ENCODE results near the gene BRINP3. TPM values are rescaled to one million over a fixed set of nuclear protein-coding genes. Genes with fewer than 3 reads are reported as not detected.
A peak's percentile ranks its signal among the peaks of the same experiment; 100 is the strongest.

BRINP3 gene
- polyA plus RNA-seq, 2 of the 4 experiments (the other 2 are of a cell fraction), result not detected

DNA sequence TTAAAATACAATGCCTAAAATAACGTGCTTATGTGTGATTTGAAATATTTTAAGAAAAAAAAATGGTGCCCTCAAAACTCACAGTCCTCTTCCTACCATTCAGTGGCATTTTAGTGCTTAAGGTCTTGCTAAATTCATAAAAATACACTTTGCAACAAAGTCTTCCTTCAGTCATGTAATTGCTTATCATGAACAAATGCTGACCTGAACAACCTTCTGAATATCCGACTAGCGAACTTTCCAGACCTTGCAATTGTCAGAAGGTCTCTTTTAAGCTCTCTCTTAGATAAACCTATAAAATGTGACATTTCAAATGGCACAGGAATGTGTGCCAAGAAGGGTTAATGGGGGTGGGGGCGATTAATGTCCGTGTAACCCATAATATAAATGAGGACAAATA, 858 bp downstream of the BRINP3 start:
- Histone ChIP-seq H3K9me3 (no peaks in the 10 kb centered on the region), H3K4me3 (no peak overlapping the region), H3K4me2 (peak overlapping the region; percentile 99; the same call in 1 of the 3 replicates), H3K27ac (no peak overlapping the region), H3K4me1 (peaks cover 15% of the 10 kb centered on the region)
- CTCF ChIA-PET, result no interaction called here
- no peak for FAIRE-seq
- DNase-seq (ENCODE audit: low read depth in 1 of 2, low spot score in 1 of 2), result no peak
- no peak for TF ChIP-seq KDM5A (IDR thresholded peaks at IDR 0.05)
- no peak for TF ChIP-seq FOXS1 (CRISPR knock-in tag; IDR thresholded peaks at IDR 0.05)
- TF ChIP-seq NFE2L2 (conservative IDR thresholded peaks at IDR 0.05; ENCODE audit: low read length), result no peak
- TF ChIP-seq RARB (CRISPR knock-in tag; IDR thresholded peaks at IDR 0.05), result no peak
- no peak for ATAC-seq
- WGBS (ENCODE audit: missing lambda C conversion rate), result 52% methylated on average over 5 of the region's 5 CpGs
- POLR2A ChIA-PET, result no interaction called here

DNA sequence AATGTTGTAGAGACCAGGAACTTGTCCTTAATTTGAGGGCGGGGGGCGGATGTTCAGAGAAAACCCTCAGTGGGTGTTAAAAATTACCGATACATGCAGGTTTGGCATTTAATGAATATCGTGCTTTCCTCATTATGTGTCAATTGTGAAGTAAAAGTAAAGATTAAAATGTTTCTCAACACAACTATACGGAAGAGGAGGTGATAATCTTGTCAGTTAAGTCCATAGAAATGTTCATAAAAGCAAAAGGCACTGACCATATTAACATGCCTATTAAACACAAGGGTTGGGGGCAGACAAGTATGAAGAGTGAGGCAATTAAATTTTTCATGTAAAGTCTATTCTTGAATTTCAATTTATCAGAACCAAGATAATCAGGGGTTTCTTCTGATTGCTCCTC, 1.3 kb downstream of the BRINP3 start:
- DNase-seq (ENCODE audit: low read depth in 1 of 2, low spot score in 1 of 2), result no peak
- ATAC-seq, result no peak
- Histone ChIP-seq H3K9me3 (no peaks in the 10 kb centered on the region), H3K4me1 (peaks cover 15% of the 10 kb centered on the region), H3K4me3 (peak overlapping the region; percentile 32; the same call in 2 of the 3 replicates), H3K27ac (no peak overlapping the region), H3K4me2 (peak overlapping the region; percentile 91)
- ChIA-PET POLR2A (no interaction called here), CTCF (no interaction called here)
- no peak for FAIRE-seq
- 84% methylated on average over 5 of the region's 5 CpGs for WGBS (ENCODE audit: missing lambda C conversion rate)
- TF ChIP-seq RARB (CRISPR knock-in tag; IDR thresholded peaks at IDR 0.05), result no peak
- no peak; a peak in 1 of 4 replicates for TF ChIP-seq CEBPB (IDR thresholded peaks at IDR 0.05)
- TF ChIP-seq CHD2 (IDR thresholded peaks at IDR 0.05; ENCODE audit: low read length, partially characterized antibody), result no peak
- TF ChIP-seq EHMT2 (IDR thresholded peaks at IDR 0.05; ENCODE audit: low read depth), result no peak
- TF ChIP-seq, protein P1, sequence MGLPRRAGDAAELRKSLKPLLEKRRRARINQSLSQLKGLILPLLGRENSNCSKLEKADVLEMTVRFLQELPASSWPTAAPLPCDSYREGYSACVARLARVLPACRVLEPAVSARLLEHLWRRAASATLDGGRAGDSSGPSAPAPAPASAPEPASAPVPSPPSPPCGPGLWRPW (IDR thresholded peaks at IDR 0.05), result no peak

DNA sequence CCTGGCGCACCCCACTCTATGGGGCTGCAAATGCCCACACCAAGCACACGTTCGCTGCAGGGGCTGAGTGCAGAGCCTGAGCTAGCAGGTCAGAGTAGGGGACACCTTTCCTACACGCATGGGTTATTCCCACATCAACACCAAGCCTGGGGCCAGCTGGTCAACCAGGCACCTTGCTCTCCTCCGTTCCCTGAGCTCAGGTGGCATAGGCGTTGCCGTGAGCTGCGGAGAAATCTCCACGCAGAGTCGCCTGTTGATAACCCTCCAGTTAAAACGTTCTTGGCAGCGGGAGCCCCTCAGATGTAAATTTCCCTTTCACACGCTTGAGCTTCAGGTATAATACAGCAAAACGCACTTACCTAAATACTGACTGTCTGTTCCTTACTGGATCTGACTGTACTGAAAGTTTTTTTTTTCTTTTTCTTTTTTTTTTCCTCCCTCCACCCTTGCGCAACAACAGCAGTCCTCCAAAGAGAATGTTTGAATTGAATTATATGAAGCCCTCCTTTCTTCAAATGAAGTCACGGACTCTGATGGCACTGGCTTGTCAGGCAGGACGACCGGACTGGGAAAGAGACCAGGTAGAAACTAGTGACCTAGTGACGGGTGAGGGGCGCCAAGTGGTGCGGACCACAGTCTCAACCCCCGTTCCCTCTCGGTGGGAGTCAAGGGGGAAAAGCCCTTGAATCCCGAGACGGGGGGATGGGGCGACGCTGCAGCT, 2.1 kb downstream of the BRINP3 start:
- Histone ChIP-seq H3K4me2 (peak overlapping the region; percentile 91), H3K4me3 (peak overlapping the region; percentile 32), H3K27ac (no peak overlapping the region), H3K4me1 (peaks cover 15% of the 10 kb centered on the region), H3K9me3 (no peaks in the 10 kb centered on the region)
- ChIA-PET POLR2A (no interaction called here), CTCF (no interaction called here)
- peak; percentile 44 to 71 for ATAC-seq
- no peak for DNase-seq (ENCODE audit: low read depth in 1 of 2, low spot score in 1 of 2)
- TF ChIP-seq MAFK (IDR thresholded peaks at IDR 0.05; ENCODE audit: partially characterized antibody) (no peak), CEBPB (IDR thresholded peaks at IDR 0.05) (peak; percentile 67 to 87)
- 8% methylated on average over 27 of the region's 27 CpGs for WGBS (ENCODE audit: missing lambda C conversion rate)
- no peak for FAIRE-seq

DNA sequence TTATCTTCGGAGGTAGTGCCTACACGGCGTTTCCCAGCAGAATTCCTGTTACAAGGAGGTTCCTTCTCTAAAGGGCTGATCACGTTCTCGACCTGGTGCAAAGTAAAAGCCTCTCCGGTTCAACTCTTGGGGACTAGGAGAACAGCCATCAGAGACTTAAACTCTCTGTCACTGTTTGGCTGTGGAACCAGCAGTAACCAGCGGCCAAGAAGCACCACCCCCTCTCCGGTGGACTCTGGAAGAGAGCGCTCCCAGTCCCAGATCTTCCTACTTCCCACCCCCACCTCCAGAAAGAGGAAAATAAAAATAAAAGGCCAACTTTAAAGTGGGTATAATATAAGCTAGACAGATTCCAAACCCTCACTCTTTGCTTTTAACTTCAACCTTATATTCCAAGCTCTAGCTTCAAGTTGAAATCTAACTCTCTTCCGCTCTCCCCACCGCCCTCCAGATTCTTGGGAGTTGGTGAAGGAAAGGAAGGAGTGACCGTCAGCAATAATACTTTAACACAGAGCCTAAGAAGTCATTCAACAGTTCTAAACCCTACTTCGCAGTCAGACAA, 2.9 kb downstream of the BRINP3 start:
- H3K9me3 ChIP-seq, result no peaks in the 10 kb centered on the region
- WGBS (ENCODE audit: missing lambda C conversion rate), result 2% methylated on average over 13 of the region's 13 CpGs
- peak overlapping the region; percentile 32 for H3K4me3 ChIP-seq
- ATAC-seq, result peak; percentile 58 to 68
- ChIA-PET POLR2A (no interaction called here), CTCF (no interaction called here)
- peak overlapping the region; percentile 91 for H3K4me2 ChIP-seq
- no peak for TF ChIP-seq RARB (CRISPR knock-in tag; IDR thresholded peaks at IDR 0.05)
- TF ChIP-seq, protein P2, sequence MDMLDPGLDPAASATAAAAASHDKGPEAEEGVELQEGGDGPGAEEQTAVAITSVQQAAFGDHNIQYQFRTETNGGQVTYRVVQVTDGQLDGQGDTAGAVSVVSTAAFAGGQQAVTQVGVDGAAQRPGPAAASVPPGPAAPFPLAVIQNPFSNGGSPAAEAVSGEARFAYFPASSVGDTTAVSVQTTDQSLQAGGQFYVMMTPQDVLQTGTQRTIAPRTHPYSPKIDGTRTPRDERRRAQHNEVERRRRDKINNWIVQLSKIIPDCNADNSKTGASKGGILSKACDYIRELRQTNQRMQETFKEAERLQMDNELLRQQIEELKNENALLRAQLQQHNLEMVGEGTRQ (IDR thresholded peaks at IDR 0.05), result no peak
- TF ChIP-seq CHD4 (IDR thresholded peaks at IDR 0.05; ENCODE audit: borderline replicate concordance), result no peak
- TF ChIP-seq FOSB (CRISPR knock-in tag; IDR thresholded peaks at IDR 0.05), result no peak
- TF ChIP-seq, protein P3, sequence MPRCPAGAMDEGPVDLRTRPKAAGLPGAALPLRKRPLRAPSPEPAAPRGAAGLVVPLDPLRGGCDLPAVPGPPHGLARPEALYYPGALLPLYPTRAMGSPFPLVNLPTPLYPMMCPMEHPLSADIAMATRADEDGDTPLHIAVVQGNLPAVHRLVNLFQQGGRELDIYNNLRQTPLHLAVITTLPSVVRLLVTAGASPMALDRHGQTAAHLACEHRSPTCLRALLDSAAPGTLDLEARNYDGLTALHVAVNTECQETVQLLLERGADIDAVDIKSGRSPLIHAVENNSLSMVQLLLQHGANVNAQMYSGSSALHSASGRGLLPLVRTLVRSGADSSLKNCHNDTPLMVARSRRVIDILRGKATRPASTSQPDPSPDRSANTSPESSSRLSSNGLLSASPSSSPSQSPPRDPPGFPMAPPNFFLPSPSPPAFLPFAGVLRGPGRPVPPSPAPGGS (IDR thresholded peaks at IDR 0.05), result no peak
- TF ChIP-seq NR3C1 (IDR thresholded peaks at IDR 0.05), result no peak
- TF ChIP-seq POLR2AphosphoS2 (conservative IDR thresholded peaks at IDR 0.05; ENCODE audit: low read length), result no peak
- no peak for TF ChIP-seq TP53 (CRISPR knock-in tag; IDR thresholded peaks at IDR 0.05)
- TF ChIP-seq POLR2A (IDR thresholded peaks at IDR 0.05; ENCODE audit: low read length), result no peak
- TF ChIP-seq ZC3H11A (IDR thresholded peaks at IDR 0.05), result no peak
- TF ChIP-seq FOSL2 (IDR thresholded peaks at IDR 0.05), result no peak
- TF ChIP-seq FOSL2 (CRISPR knock-in tag; IDR thresholded peaks at IDR 0.05), result no peak
- TF ChIP-seq TFCP2L1 (CRISPR knock-in tag; IDR thresholded peaks at IDR 0.05), result no peak
- no peak for TF ChIP-seq JUNB (IDR thresholded peaks at IDR 0.05)
- TF ChIP-seq SREBF2 (IDR thresholded peaks at IDR 0.05), result no peak
- TF ChIP-seq KDM1A (IDR thresholded peaks at IDR 0.05; ENCODE audit: low read depth), result no peak
- no peak for FAIRE-seq
- H3K27ac ChIP-seq, result no peak overlapping the region
- H3K4me1 ChIP-seq, result peaks cover 15% of the 10 kb centered on the region
- DNase-seq (ENCODE audit: low read depth in 1 of 2, low spot score in 1 of 2), result peak in 1 of 2 experiments; percentile 14
